Lower leg skin (tissue), 3 donors: ENCODE data around the gene MARS1.

Experiments used
- CTCF ChIP-seq, 3 donors: fragments of 450-650 bp; IDR thresholded peaks; one replicate each; pipeline ENCODE4 v1.5.1; 2016; ENCODE audit warnings: antibody characterized with exemption in 3 of 3, mild to moderate bottlenecking in 3 of 3, moderate library complexity in 2 of 3
- POLR2A ChIP-seq, 2 donors: fragments of 450-650 bp; IDR thresholded peaks; one replicate each; pipeline ENCODE4 v1.6.1; 2016 to 2017; ENCODE audit warnings: antibody characterized with exemption in 2 of 2, mild to moderate bottlenecking in 1 of 2, moderate library complexity in 1 of 2

GRCh38 chr12:57515408-57515933 is 27.6 kb downstream of the MARS1 start:
- TF ChIP-seq POLR2A (IDR thresholded peaks at IDR 0.05): no peak
- no peak for TF ChIP-seq CTCF (IDR thresholded peaks at IDR 0.05)
